Measurements from ENCODE around the gene MPP4. TPM values are rescaled to one million over a fixed set of nuclear protein-coding genes. Genes with fewer than 3 reads are reported as not detected.

MPP4 gene
- total RNA-seq, 1 experiment from 2014 or later = 0.16 TPM

DNA sequence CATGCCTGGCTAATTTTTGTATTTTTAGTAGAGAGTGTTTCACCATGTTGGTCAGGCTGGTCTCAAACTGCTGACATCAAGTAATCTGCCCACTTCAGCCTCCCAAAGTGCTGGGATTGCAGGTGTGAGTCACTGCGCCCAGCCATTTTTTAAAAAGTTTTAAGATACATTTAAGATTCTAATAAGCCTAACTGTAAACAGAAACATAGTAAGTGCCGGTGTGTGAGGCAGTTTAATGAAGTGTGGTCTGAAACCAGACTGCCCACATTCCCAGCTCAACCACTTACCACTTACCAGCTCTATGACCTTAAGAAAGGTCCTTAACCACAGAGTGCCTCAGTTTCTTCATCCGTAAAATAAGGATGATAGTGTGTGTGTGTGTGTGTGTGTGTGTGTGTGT is 97.5 kb downstream of the MPP4 start:
- H3K9me3 Mint-ChIP-seq (ENCODE audit: unreplicated experiment) = no peaks in the 10 kb centered on the region
- no peak for DNase-seq
- H3K4me1 Mint-ChIP-seq (ENCODE audit: low read depth, unreplicated experiment) = no peaks in the 10 kb centered on the region
- H3K27me3 ChIP-seq (replicated peaks; ENCODE audit: control insufficient read depth, insufficient read depth, low read length) = no peaks in the 10 kb centered on the region
- H3K36me3 Mint-ChIP-seq (ENCODE audit: insufficient read depth, unreplicated experiment) = no peaks in the 10 kb centered on the region
- no TSS peak for BruUV-seq (replicated peaks)
- no peak overlapping the region for H3K4me3 ChIP-seq (ENCODE audit: low read depth, low read length)
- POLR2A ChIA-PET = no interaction called here
- no peak overlapping the region for H3K27ac Mint-ChIP-seq (ENCODE audit: unreplicated experiment)
- H3K4me1 ChIP-seq = no peaks in the 10 kb centered on the region
- intact Hi-C loops (cut with micrococcal nuclease; ENCODE audit: unreplicated experiment) = loop anchor here (5.0 kb wide), 1 partner anchor 151 kb away; no protein-coding TSS in a partner anchor
- CTCF ChIA-PET = no interaction called here
- H3K4me3 Mint-ChIP-seq (ENCODE audit: unreplicated experiment) = no peak overlapping the region
- peaks cover 7% of the 10 kb centered on the region for H3K27me3 Mint-ChIP-seq (ENCODE audit: insufficient read depth, unreplicated experiment)
- H3K9me3 ChIP-seq = peaks cover 10% of the 10 kb centered on the region
- no peaks in the 10 kb centered on the region for H3K36me3 ChIP-seq (ENCODE audit: control insufficient read depth, insufficient read depth, low read length)
- TF ChIP-seq, protein P1, sequence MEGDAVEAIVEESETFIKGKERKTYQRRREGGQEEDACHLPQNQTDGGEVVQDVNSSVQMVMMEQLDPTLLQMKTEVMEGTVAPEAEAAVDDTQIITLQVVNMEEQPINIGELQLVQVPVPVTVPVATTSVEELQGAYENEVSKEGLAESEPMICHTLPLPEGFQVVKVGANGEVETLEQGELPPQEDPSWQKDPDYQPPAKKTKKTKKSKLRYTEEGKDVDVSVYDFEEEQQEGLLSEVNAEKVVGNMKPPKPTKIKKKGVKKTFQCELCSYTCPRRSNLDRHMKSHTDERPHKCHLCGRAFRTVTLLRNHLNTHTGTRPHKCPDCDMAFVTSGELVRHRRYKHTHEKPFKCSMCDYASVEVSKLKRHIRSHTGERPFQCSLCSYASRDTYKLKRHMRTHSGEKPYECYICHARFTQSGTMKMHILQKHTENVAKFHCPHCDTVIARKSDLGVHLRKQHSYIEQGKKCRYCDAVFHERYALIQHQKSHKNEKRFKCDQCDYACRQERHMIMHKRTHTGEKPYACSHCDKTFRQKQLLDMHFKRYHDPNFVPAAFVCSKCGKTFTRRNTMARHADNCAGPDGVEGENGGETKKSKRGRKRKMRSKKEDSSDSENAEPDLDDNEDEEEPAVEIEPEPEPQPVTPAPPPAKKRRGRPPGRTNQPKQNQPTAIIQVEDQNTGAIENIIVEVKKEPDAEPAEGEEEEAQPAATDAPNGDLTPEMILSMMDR (IDR thresholded peaks at IDR 0.05; ENCODE audit: insufficient read depth in 1 of 2, low read depth in 1 of 2, low read length in 1 of 2, severe bottlenecking in 1 of 2, unreplicated experiment in 1 of 2) = no peak

DNA sequence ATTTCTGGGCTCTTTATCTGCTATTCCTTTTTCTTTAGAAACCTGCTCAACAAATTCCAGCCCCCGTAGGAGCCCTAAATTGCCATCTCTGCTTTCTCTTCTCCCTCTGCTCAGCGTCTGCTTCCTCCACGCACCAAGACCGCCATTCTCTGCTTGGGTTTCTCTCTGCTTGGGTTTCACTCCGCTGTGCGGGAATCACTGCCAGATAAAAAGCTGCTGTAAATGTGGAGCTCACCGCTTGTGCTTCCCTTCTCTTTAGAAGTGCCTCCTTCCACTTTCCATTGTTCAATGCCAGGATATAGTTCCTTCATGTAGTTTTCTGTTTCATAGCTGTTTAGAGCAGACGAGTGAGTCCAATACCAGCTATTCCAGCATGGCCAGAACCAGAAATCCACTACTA is 101.0 kb downstream of the MPP4 start:
- Mint-ChIP-seq H3K27me3 (ENCODE audit: insufficient read depth, unreplicated experiment) (peaks cover 3% of the 10 kb centered on the region), H3K27ac (ENCODE audit: unreplicated experiment) (no peak overlapping the region), H3K9me3 (ENCODE audit: unreplicated experiment) (no peaks in the 10 kb centered on the region), H3K4me1 (ENCODE audit: low read depth, unreplicated experiment) (no peaks in the 10 kb centered on the region), H3K4me3 (ENCODE audit: unreplicated experiment) (no peak overlapping the region), H3K36me3 (ENCODE audit: insufficient read depth, unreplicated experiment) (no peaks in the 10 kb centered on the region)
- Histone ChIP-seq H3K4me3 (ENCODE audit: low read depth, low read length) (no peak overlapping the region), H3K9me3 (peaks cover 10% of the 10 kb centered on the region), H3K36me3 (ENCODE audit: control insufficient read depth, insufficient read depth, low read length) (no peaks in the 10 kb centered on the region), H3K27me3 (replicated peaks; ENCODE audit: control insufficient read depth, insufficient read depth, low read length) (no peaks in the 10 kb centered on the region), H3K4me1 (no peaks in the 10 kb centered on the region)
- BruUV-seq (replicated peaks) = no TSS peak
- ChIA-PET POLR2A (no interaction called here), CTCF (no interaction called here)
- TF ChIP-seq, protein P1 (IDR thresholded peaks at IDR 0.05; ENCODE audit: insufficient read depth in 1 of 2, low read depth in 1 of 2, low read length in 1 of 2, severe bottlenecking in 1 of 2, unreplicated experiment in 1 of 2) = no peak
- intact Hi-C loops (cut with micrococcal nuclease; ENCODE audit: unreplicated experiment) = no loop called here
- no peak for DNase-seq

Other genes starting within 250 kb of the MPP4 start
- 21.9 and 23.2 TPM in 2 replicates for gene TRAK2, start 247.2 kb downstream of the MPP4 start, total RNA-seq (2022)
- gene STRADB, start 246.9 kb downstream of the MPP4 start, total RNA-seq (2022) = 41.2 and 49.0 TPM in 2 replicates
- gene TMEM237, start 55.1 kb downstream of the MPP4 start, total RNA-seq (2022) = 21.1 and 26.5 TPM in 2 replicates
- 34.2 and 38.3 TPM in 2 replicates for gene ALS2, start 82.3 kb upstream of the MPP4 start, total RNA-seq (2022)
- not detected in 2 replicates for gene CDK15, start 107.9 kb upstream of the MPP4 start, total RNA-seq (2022)

All from Caco-2 (cell line).